Fibroblast of mammary gland (primary cell): ENCODE measurements around the gene IL12RB2.
A peak's percentile ranks its signal among the peaks of the same experiment; 100 is the strongest.
"Not testable (repeated sequence)": the region's sequence is repeated elsewhere in the genome, so short reads cannot be mapped to it uniquely, and the experiment has no call there.

Experiments used
- DNase-seq: peaks from one replicate; pipeline ENCODE4 v3.0.0-alpha.2; 2010; ENCODE audit warnings: low read depth
- H3K4me3 ChIP-seq: 2 replicates; pipeline ENCODE4 v1.5.1; 2011; ENCODE audit warnings: low read depth, mild to moderate bottlenecking, low read length, moderate library complexity; ENCODE audit not compliant: control insufficient read depth
- TF ChIP-seq, protein P1 (sequence below): conservative IDR thresholded peaks from 2 replicates; pipeline ENCODE4 v1.5.1; 2011; ENCODE audit warnings: low read depth, low read length, inconsistent platforms; ENCODE audit not compliant: control insufficient read depth, insufficient read depth

The IL12RB2 gene

DNA sequence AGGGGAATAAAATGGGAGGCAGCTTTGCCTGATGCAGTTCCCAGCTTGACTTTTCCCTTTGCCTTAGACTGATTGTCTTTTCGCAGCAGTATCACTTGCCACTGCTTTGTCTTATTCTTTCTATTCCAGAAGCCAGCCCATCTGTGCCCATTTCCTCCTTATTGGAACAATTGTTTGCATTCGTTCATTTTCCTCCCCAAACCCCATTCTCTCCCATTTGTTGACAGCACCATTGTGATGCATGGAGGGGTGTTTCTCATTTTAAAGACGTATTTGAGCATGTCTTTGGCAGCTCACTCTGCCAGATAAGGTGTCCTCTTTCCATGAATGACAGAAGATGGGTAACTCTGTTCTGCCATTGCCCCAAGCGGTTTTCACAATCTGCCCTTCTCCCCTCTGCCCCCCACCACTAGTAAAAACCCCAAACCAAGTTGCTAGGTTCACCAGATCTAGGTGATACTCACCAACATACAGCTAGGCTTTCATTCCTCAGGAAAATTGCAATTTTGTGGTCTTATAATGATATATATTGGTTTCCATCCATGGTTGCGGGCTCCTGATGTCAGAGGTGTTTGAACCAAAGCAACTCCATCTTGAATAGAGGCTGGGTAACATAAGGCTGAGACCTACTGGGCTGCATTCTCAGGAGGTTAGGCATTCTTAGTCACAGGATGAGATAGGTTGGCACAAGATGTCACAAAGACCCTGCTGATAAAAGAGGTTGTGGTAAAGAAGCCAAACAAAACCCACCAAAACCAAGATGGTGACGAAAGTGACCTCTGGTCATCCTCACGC lies 91.7 kb downstream of the IL12RB2 start:
- DNase-seq, result no peak
- no peak overlapping the region for H3K4me3 ChIP-seq
- TF ChIP-seq, protein P1, sequence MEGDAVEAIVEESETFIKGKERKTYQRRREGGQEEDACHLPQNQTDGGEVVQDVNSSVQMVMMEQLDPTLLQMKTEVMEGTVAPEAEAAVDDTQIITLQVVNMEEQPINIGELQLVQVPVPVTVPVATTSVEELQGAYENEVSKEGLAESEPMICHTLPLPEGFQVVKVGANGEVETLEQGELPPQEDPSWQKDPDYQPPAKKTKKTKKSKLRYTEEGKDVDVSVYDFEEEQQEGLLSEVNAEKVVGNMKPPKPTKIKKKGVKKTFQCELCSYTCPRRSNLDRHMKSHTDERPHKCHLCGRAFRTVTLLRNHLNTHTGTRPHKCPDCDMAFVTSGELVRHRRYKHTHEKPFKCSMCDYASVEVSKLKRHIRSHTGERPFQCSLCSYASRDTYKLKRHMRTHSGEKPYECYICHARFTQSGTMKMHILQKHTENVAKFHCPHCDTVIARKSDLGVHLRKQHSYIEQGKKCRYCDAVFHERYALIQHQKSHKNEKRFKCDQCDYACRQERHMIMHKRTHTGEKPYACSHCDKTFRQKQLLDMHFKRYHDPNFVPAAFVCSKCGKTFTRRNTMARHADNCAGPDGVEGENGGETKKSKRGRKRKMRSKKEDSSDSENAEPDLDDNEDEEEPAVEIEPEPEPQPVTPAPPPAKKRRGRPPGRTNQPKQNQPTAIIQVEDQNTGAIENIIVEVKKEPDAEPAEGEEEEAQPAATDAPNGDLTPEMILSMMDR, result no peak

DNA sequence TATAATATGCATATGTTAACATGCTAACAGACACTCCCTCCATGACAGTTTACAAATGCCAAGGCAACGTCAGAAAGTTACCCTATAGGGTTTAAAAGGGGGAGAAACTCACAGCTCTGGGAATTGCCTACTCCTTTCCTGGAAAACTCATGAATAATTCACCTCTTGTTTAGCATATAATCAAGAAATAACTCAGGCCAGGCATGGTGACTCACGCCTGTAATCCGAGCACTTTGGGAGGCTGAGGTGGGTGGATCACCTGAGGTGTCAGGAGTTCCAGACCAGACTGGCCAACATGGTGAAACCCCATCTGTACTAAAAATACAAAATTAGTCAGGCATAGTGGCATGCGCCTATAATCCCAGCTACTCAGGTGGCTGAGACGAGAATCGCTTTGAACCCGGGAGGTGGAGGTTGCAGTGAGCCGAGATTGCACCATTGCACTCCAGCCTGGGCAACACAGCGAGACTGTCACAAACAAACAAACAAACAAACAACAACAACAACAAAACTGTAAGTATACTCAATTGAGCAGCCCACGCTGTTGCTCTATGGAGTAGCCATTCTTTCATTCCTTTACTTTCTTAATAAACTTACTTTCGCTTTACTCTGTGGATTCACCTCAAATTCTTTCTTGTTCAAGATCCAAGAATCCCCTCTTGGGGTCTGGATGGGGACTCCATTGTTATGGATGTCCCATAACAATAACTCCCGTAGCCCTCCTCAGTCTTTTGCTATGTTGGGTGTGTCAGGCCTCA lies 92.5 kb downstream of the IL12RB2 start:
- peak; percentile 70 for DNase-seq
- not testable (repeated sequence) for H3K4me3 ChIP-seq

DNA sequence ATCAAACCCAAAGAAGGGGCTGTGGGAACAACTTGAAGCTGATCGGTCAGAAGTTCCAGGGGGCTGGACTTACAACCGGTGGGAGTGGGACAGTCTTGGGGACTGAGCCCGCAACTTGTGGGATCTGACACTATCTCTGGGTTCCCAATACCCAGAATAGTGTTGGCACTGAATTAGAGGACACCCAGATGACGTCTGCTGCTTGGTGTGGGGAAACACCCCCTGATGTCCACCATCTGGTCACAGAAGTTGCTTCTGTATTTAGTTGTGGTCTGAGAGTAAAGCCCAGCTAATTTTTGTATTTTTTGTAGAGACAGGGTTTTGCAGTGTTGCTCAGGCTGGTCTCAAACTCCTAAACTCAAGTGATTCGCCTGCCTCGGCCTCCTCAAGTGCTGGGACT lies 93.8 kb downstream of the IL12RB2 start:
- H3K4me3 ChIP-seq, result no peak overlapping the region
- peak; percentile 14 for DNase-seq
- TF ChIP-seq, protein P1, result no peak

DNA sequence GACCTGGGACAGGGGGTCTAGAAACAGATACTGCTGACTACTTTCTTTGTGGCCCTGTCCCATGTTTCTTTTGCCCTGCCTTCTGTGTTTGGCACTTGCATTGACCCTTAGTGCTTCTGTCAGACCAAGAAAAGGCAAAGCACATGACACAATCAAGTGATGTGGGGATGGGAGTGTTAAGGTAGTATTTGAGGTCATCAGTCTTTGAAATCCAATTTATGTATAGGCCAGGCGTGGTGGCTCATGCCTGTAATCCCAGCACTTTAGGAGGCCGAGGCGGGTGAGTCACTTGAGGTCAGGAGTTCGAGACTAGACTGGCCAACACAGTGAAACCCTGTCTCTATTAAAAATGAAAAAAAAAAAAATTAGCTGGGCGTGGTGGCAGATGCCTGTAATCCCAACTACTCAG lies 96.5 kb downstream of the IL12RB2 start:
- DNase-seq, result peak; percentile 76
- H3K4me3 ChIP-seq, result no peak overlapping the region
- TF ChIP-seq, protein P1, result no peak

DNA sequence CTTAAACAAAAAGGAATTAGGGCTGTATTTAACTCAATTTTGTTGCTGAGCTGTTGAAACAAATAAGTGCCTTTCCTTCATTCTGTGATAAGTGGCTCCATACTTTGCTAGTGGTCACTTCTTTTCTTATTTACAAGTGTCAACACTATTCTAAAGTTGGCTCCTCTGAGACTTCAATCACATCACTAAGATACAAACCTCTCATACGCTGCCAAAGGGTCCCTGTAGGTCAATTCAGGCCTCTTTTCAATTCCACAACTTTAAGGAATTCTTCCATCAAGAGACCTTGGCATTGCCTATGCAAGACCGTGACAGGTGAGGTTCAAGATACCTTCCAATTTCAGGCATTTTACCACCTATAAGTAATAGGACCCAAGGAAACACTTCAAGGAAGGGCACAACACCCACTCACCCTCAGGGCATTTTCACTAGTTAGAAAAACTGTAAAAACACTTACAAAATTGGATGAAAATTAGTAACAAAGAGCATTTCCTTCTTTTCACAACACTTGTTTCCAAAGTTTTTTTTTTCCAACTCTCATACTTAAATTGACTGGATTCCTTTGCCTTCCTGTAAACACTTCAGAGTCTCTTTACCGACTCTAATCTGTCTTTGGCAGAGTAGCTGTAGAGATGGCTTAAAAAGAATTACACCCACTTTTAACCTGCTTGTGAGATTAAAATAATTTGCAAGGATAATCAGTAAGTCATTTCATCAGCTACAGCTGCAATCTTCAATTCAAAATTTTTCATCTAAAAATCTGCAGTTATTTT lies 98.0 kb downstream of the IL12RB2 start:
- no peak overlapping the region for H3K4me3 ChIP-seq
- TF ChIP-seq, protein P1, result no peak
- no peak for DNase-seq

DNA sequence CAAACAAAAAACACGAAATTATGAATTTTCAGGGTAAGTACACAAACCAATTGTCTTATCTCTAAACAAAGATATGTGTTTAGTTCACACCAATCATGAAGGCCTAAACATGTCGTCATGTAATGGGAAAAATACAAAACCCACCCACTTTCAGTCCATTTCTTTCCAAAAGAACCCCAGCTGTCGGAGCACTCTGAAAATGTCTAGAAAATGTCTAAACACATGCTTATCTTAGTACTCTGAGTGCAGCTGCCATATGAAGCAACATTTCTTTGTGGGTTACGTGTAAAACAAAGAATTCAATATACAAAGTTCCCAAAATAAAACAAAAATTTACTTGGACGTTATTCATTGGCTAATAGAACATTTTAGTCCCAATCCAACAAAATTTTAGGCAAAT lies 99.8 kb downstream of the IL12RB2 start:
- TF ChIP-seq, protein P1, result no peak
- H3K4me3 ChIP-seq, result no peak overlapping the region
- DNase-seq, result no peak
